Measurements from ENCODE around the gene FLVCR1. TPM values are rescaled to one million over a fixed set of nuclear protein-coding genes. Genes with fewer than 3 reads are reported as not detected.
A peak's percentile ranks its signal among the peaks of the same experiment; 100 is the strongest.

FLVCR1 gene
- total RNA-seq, 1 donor from 2014 or later = 6.9 TPM

DNA sequence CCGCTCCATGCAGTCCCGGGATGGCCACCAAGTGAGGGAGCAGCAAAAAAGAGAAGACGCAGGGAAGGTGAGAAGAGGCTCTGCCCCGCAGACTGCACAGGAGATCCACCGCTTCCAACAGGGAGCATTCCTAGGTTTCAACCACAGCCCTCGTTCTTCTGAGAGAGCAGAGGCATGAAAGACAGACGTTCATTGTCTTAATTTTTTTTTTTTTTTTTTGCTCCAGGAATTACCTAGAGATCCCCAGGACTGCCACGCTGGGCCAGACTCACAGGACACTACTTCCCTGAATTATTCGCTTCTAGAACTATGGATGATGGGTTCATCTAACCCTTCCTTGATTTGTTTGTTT lies 59.0 kb downstream of the FLVCR1 start:
- H3K4me3 ChIP-seq (ENCODE audit: low read depth, low read length) = no peak overlapping the region
- TF ChIP-seq, protein P1, sequence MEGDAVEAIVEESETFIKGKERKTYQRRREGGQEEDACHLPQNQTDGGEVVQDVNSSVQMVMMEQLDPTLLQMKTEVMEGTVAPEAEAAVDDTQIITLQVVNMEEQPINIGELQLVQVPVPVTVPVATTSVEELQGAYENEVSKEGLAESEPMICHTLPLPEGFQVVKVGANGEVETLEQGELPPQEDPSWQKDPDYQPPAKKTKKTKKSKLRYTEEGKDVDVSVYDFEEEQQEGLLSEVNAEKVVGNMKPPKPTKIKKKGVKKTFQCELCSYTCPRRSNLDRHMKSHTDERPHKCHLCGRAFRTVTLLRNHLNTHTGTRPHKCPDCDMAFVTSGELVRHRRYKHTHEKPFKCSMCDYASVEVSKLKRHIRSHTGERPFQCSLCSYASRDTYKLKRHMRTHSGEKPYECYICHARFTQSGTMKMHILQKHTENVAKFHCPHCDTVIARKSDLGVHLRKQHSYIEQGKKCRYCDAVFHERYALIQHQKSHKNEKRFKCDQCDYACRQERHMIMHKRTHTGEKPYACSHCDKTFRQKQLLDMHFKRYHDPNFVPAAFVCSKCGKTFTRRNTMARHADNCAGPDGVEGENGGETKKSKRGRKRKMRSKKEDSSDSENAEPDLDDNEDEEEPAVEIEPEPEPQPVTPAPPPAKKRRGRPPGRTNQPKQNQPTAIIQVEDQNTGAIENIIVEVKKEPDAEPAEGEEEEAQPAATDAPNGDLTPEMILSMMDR (conservative IDR thresholded peaks at IDR 0.05; ENCODE audit: low read depth, low read length) = no peak

DNA sequence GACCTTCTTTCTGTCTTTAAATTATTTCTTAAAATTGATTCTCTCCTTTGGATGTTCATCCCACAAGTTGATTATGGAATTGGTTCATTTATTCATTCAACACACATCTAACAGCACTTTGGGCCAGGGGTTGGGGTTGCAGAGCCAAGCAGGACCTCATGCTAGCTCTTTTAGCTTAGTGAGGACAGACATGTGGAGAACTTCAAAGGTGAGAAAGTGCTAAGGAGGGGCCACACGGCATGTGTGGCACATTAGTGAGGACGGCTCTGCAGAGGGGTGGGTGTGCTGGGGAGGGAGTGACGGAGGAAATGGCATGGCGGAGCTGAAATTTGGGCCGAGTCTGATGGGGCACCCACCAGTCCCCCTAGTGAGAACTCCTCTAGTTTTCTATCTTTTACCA lies 59.8 kb downstream of the FLVCR1 start:
- no peak for DNase-seq (ENCODE audit: low read depth)
- no peak overlapping the region for H3K4me3 ChIP-seq (ENCODE audit: low read depth, low read length)
- TF ChIP-seq, protein P1 (conservative IDR thresholded peaks at IDR 0.05; ENCODE audit: low read depth, low read length) = no peak

More for the DNA sequence above, 59.0 kb downstream of the FLVCR1 start:
- DNase-seq (ENCODE audit: low read depth) = no peak

DNA sequence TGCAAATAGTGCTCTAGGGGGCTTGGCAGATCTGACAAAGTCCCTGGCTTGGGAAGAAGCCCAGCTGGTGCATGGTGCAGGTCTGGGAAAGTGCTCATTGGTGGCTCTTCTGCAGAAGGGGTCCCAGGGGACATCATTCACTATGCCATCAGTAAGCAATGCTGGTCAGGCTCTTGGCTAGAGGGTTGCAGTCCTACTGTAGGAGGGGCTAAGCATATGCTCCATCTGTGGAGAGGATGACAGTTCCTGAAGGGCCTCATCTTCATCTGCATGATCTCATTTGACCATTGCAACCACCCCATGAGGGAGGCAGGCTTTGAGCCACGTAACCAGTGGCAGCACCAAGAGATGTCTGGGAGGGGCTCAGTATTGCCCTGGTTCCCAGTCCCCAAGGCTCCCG lies 60.7 kb downstream of the FLVCR1 start:
- H3K4me3 ChIP-seq (ENCODE audit: low read depth, low read length) = no peak overlapping the region
- TF ChIP-seq, protein P1 (conservative IDR thresholded peaks at IDR 0.05; ENCODE audit: low read depth, low read length) = no peak
- no peak for DNase-seq (ENCODE audit: low read depth)

DNA sequence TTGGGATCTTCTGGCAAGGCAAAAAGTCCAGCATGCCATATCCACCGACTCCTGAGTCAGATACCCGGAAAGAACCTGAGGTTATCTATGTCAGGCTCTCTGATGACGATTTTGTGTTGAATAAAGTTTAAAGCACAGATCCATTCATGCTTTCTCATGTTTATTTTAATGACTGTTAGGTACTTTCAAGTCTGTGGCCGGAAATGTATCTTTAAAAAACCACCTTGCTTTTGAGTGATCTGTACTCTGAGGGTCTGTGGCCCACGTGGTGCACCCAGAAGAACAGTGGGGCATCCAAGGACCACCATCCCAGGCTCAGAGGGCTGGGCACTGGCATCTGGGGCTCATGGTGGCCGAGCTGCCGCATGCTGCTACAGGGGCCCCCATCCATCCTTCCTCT lies 62.2 kb downstream of the FLVCR1 start:
- no peak overlapping the region for H3K4me3 ChIP-seq (ENCODE audit: low read depth, low read length)
- TF ChIP-seq, protein P1 (conservative IDR thresholded peaks at IDR 0.05; ENCODE audit: low read depth, low read length) = no peak
- DNase-seq (ENCODE audit: low read depth) = no peak

DNA sequence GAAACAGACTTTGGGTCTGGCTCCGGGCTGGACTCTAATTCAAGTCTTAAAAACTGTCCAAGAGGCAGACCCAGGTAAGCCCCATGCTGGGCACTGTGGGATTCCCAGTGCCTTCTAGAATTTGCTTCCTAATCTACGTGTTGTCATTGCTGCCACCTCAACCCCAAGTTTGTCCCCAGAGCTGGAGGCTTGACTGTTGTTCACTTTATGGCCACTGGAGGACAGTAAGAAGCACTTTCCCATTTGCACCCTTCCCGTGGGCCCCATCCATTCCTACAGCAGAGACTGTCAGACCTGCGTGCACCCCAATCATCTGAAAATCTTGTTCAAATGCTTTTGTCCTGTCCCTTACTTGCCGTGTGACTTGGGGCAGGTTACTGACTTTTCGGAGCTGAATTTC lies 62.8 kb downstream of the FLVCR1 start:
- DNase-seq (ENCODE audit: low read depth) = no peak
- no peak overlapping the region for H3K4me3 ChIP-seq (ENCODE audit: low read depth, low read length)
- TF ChIP-seq, protein P1 (conservative IDR thresholded peaks at IDR 0.05; ENCODE audit: low read depth, low read length) = peak; percentile 47

DNA sequence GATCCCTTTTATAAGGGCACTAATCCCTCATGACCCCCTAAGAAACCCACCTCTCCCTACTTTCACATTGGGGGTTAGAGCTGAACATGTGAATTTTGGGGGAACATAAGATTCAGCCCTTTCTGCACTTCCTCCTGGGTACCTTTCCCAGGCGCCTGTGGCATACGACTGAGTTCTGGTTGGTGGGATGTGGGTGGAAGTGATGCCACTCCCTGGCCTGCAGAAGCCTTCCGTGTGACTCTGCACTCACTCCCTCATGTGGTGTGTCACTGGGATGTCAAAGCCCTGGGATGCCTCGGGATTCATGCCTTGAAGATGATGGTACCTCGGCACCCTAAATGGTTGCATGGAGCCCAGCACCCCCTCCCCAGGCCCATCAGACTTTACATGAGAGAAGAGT lies 63.9 kb downstream of the FLVCR1 start:
- DNase-seq (ENCODE audit: low read depth) = no peak
- TF ChIP-seq, protein P1 (conservative IDR thresholded peaks at IDR 0.05; ENCODE audit: low read depth, low read length) = no peak
- H3K4me3 ChIP-seq (ENCODE audit: low read depth, low read length) = no peak overlapping the region

DNA sequence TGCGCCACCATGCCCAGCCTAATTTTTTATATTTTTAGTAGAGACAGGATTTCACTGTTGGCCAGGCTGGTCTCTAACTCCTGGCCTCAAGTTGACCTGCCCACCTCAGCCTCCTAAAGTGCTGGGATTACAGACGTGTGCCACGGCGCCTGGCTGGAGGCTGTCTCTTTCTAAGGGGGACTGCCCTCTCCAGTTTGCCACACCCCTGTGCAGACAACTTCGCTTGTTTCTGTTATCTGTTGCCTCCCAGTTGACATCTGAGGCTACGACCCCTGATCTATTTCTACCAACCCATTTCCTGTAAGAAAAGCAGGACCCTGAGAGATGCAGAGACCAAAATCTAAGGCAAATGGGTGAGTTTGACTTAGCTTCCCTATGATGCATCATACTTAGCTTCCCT lies 68.3 kb downstream of the FLVCR1 start:
- TF ChIP-seq, protein P1 (conservative IDR thresholded peaks at IDR 0.05; ENCODE audit: low read depth, low read length) = no peak
- no peak for DNase-seq (ENCODE audit: low read depth)
- H3K4me3 ChIP-seq (ENCODE audit: low read depth, low read length) = no peak overlapping the region
